ENCODE data around the gene CEP89.
"Not testable (repeated sequence)": the region's sequence is repeated elsewhere in the genome, so short reads cannot be mapped to it uniquely, and the experiment has no call there.

Gene CEP89

GRCh38 chr19:32832825-32833224, 138.9 kb downstream of the CEP89 start:
- H4K91ac ChIP-seq (ENCODE audit: low read depth, low read length, poor library complexity); H2AFZ ChIP-seq (ENCODE audit: low read length); H2BK5ac ChIP-seq (ENCODE audit: low read length); H3K27me3 ChIP-seq (ENCODE audit: control insufficient read depth in 3 of 3, insufficient read depth in 3 of 3, low read depth in 1 of 3, low read length in 3 of 3); H3K4me1 ChIP-seq (ENCODE audit: control insufficient read depth in 2 of 2, insufficient read depth in 1 of 2, low read depth in 1 of 2, low read length in 2 of 2); H3K27ac ChIP-seq (replicated peaks; ENCODE audit: low read length); H3K9ac ChIP-seq (ENCODE audit: low read depth, low read length, poor library complexity); H2BK120ac ChIP-seq (ENCODE audit: low read depth, low read length); H3K36me3 ChIP-seq (replicated peaks in 1 of 2; ENCODE audit: control insufficient read depth in 2 of 2, insufficient read depth in 2 of 2, low read length in 2 of 2); H2AK5ac ChIP-seq (ENCODE audit: low read depth, low read length); H3K4me2 ChIP-seq (ENCODE audit: insufficient read depth, low read length, poor library complexity, severe bottlenecking); H4K8ac ChIP-seq (ENCODE audit: low read depth, low read length); H3K18ac ChIP-seq (ENCODE audit: low read length); H3K4ac ChIP-seq (ENCODE audit: low read length); H3K23ac ChIP-seq (ENCODE audit: low read depth, low read length, poor library complexity); H3K14ac ChIP-seq (ENCODE audit: low read length); H3K79me1 ChIP-seq (ENCODE audit: low read depth, low read length); H3K9me3 ChIP-seq (replicated peaks in 1 of 2; ENCODE audit: control insufficient read depth in 2 of 2, insufficient read depth in 1 of 2, low read depth in 1 of 2, low read length in 2 of 2); H2BK12ac ChIP-seq (ENCODE audit: low read length); H3K4me3 ChIP-seq (ENCODE audit: low read length in 2 of 2); DNase-seq (ENCODE audit: low spot score); H2BK15ac ChIP-seq (ENCODE audit: low read length): not testable (repeated sequence)
- WGBS, 2 donors (ENCODE audit: extremely low coverage in 2 of 2, insufficient read length in 2 of 2, insufficient replicate concordance in 1 of 2): no CpG with 5 or more reads among the region's 7 CpGs

- not testable (repeated sequence) for H3K4me3 ChIP-seq (ENCODE audit: low read length in 2 of 2); H4K8ac ChIP-seq (ENCODE audit: low read depth, low read length); H3K14ac ChIP-seq (ENCODE audit: low read length); H2BK5ac ChIP-seq (ENCODE audit: low read length); H3K9me3 ChIP-seq (replicated peaks in 1 of 2; ENCODE audit: control insufficient read depth in 2 of 2, insufficient read depth in 1 of 2, low read depth in 1 of 2, low read length in 2 of 2); H4K91ac ChIP-seq (ENCODE audit: low read depth, low read length, poor library complexity); H2AFZ ChIP-seq (ENCODE audit: low read length); H3K23ac ChIP-seq (ENCODE audit: low read depth, low read length, poor library complexity); DNase-seq (ENCODE audit: low spot score); H2AK5ac ChIP-seq (ENCODE audit: low read depth, low read length); H3K4me1 ChIP-seq (ENCODE audit: control insufficient read depth in 2 of 2, insufficient read depth in 1 of 2, low read depth in 1 of 2, low read length in 2 of 2); H3K4ac ChIP-seq (ENCODE audit: low read length); H2BK120ac ChIP-seq (ENCODE audit: low read depth, low read length); H3K9ac ChIP-seq (ENCODE audit: low read depth, low read length, poor library complexity); H2BK15ac ChIP-seq (ENCODE audit: low read length); H3K36me3 ChIP-seq (replicated peaks in 1 of 2; ENCODE audit: control insufficient read depth in 2 of 2, insufficient read depth in 2 of 2, low read length in 2 of 2); H3K27ac ChIP-seq (replicated peaks; ENCODE audit: low read length); H3K18ac ChIP-seq (ENCODE audit: low read length); H3K4me2 ChIP-seq (ENCODE audit: insufficient read depth, low read length, poor library complexity, severe bottlenecking); H3K27me3 ChIP-seq (ENCODE audit: control insufficient read depth in 3 of 3, insufficient read depth in 3 of 3, low read depth in 1 of 3, low read length in 3 of 3); H2BK12ac ChIP-seq (ENCODE audit: low read length); H3K79me1 ChIP-seq (ENCODE audit: low read depth, low read length)
- no CpG with 5 or more reads among the region's 12 CpGs for WGBS, 2 donors (ENCODE audit: extremely low coverage in 2 of 2, insufficient read length in 2 of 2, insufficient replicate concordance in 1 of 2)
These were observed 139.7 kb downstream of the CEP89 start for GRCh38 chr19:32832094-32832493.

GRCh38 chr19:32831611-32832010, 140.1 kb downstream of the CEP89 start:
- Histone ChIP-seq H3K4me3 (ENCODE audit: low read length in 2 of 2) (no peak overlapping the region), H3K4me1 (ENCODE audit: control insufficient read depth in 2 of 2, insufficient read depth in 1 of 2, low read depth in 1 of 2, low read length in 2 of 2) (no peaks in the 10 kb centered on the region), H2AFZ (ENCODE audit: low read length) (no peak overlapping the region), H2BK120ac (ENCODE audit: low read depth, low read length) (no peak overlapping the region), H3K36me3 (replicated peaks in 1 of 2; ENCODE audit: control insufficient read depth in 2 of 2, insufficient read depth in 2 of 2, low read length in 2 of 2) (no peaks in the 10 kb centered on the region), H4K91ac (ENCODE audit: low read depth, low read length, poor library complexity) (no peak overlapping the region), H3K23ac (ENCODE audit: low read depth, low read length, poor library complexity) (no peak overlapping the region), H3K27me3 (ENCODE audit: control insufficient read depth in 3 of 3, insufficient read depth in 3 of 3, low read depth in 1 of 3, low read length in 3 of 3) (no peaks in the 10 kb centered on the region), H4K8ac (ENCODE audit: low read depth, low read length) (no peak overlapping the region), H3K4ac (ENCODE audit: low read length) (no peak overlapping the region), H2BK5ac (ENCODE audit: low read length) (no peak overlapping the region), H3K4me2 (ENCODE audit: insufficient read depth, low read length, poor library complexity, severe bottlenecking) (no peak overlapping the region), H2AK5ac (ENCODE audit: low read depth, low read length) (no peak overlapping the region), H3K9ac (ENCODE audit: low read depth, low read length, poor library complexity) (no peak overlapping the region), H3K27ac (replicated peaks; ENCODE audit: low read length) (no peak overlapping the region), H2BK12ac (ENCODE audit: low read length) (no peak overlapping the region), H3K9me3 (replicated peaks in 1 of 2; ENCODE audit: control insufficient read depth in 2 of 2, insufficient read depth in 1 of 2, low read depth in 1 of 2, low read length in 2 of 2) (no peaks in the 10 kb centered on the region), H2BK15ac (ENCODE audit: low read length) (no peak overlapping the region), H3K79me1 (ENCODE audit: low read depth, low read length) (no peaks in the 10 kb centered on the region), H3K14ac (ENCODE audit: low read length) (no peak overlapping the region), H3K18ac (ENCODE audit: low read length) (no peak overlapping the region)
- DNase-seq (ENCODE audit: low spot score): no peak
- WGBS, 2 donors (ENCODE audit: extremely low coverage in 2 of 2, insufficient read length in 2 of 2, insufficient replicate concordance in 1 of 2): no CpG with 5 or more reads among the region's 5 CpGs

DNA sequence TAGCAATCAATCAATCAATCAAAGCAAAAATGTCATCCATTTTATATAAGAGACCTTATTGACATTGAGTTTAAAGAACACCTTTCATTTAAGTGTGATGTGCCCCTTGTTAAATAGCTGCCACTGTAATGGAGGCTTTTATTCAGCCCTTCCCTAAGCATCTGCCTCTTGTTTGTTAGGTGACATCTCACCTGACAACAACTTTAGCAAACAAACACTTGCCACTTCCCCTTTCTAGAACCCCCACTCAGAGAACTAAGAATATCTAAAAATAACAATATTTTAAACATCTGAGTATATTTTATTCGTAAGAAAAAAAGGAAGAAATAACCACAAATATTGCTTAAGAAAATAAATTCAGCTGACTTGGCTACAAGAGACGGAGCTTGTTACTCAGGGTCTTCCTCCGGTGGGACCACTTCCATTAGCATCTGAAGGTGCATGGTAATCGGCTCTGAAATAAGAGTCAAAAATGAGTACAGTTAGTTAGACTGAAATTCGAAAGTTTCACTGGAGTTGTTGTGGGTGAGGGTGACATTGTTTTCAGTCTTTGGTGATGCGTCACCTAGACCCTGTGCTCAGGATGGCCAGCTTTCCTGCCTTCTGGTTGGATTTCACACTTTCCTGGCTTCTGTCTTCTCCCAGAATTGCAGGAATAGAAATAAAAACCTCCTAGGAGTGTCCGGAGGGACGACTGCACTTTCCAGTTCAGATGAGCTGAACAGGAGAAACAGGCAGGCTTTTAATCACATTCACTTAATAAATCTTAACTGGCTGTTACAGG, 141.3 kb downstream of the CEP89 start:
- Histone ChIP-seq H3K4me2 (ENCODE audit: insufficient read depth, low read length, poor library complexity, severe bottlenecking) (no peak overlapping the region), H3K36me3 (replicated peaks in 1 of 2; ENCODE audit: control insufficient read depth in 2 of 2, insufficient read depth in 2 of 2, low read length in 2 of 2) (no peaks in the 10 kb centered on the region), H4K8ac (ENCODE audit: low read depth, low read length) (no peak overlapping the region), H3K23ac (ENCODE audit: low read depth, low read length, poor library complexity) (no peak overlapping the region), H2BK5ac (ENCODE audit: low read length) (no peak overlapping the region), H2BK120ac (ENCODE audit: low read depth, low read length) (no peak overlapping the region), H3K14ac (ENCODE audit: low read length) (no peak overlapping the region), H3K27me3 (ENCODE audit: control insufficient read depth in 3 of 3, insufficient read depth in 3 of 3, low read depth in 1 of 3, low read length in 3 of 3) (no peaks in the 10 kb centered on the region), H3K79me1 (ENCODE audit: low read depth, low read length) (no peaks in the 10 kb centered on the region), H2BK12ac (ENCODE audit: low read length) (no peak overlapping the region), H3K27ac (replicated peaks; ENCODE audit: low read length) (no peak overlapping the region), H3K4me3 (ENCODE audit: low read length in 2 of 2) (no peak overlapping the region), H2AFZ (ENCODE audit: low read length) (no peak overlapping the region), H2BK15ac (ENCODE audit: low read length) (no peak overlapping the region), H3K18ac (ENCODE audit: low read length) (no peak overlapping the region), H2AK5ac (ENCODE audit: low read depth, low read length) (no peak overlapping the region), H3K4ac (ENCODE audit: low read length) (no peak overlapping the region), H3K9ac (ENCODE audit: low read depth, low read length, poor library complexity) (no peak overlapping the region), H3K9me3 (replicated peaks in 1 of 2; ENCODE audit: control insufficient read depth in 2 of 2, insufficient read depth in 1 of 2, low read depth in 1 of 2, low read length in 2 of 2) (no peaks in the 10 kb centered on the region), H3K4me1 (ENCODE audit: control insufficient read depth in 2 of 2, insufficient read depth in 1 of 2, low read depth in 1 of 2, low read length in 2 of 2) (peaks cover 0 to 2% of the 10 kb centered on the region in 2 donors), H4K91ac (ENCODE audit: low read depth, low read length, poor library complexity) (no peak overlapping the region)
- no peak for DNase-seq (ENCODE audit: low spot score)
- WGBS, 2 donors (ENCODE audit: extremely low coverage in 2 of 2, insufficient read length in 2 of 2, insufficient replicate concordance in 1 of 2): no CpG with 5 or more reads among the region's 8 CpGs

Measured in neuronal stem cell (in vitro differentiated cells).